ENCODE data around the gene NOP53. TPM values are rescaled to one million over a fixed set of nuclear protein-coding genes. Genes with fewer than 3 reads are reported as not detected.

Gene NOP53
- total and polyA plus RNA-seq, 9 of the 15 experiments (the other 6 are each of a cell fraction or from before 2014, with no cell fraction given): 6.5 to 274 (median 145) TPM

GRCh38 chr19:47707135-47707925 lies 38.0 kb upstream of the NOP53 start (continued):
- no peak for TF ChIP-seq CHD4 (IDR thresholded peaks at IDR 0.05; ENCODE audit: insufficient read depth, insufficient replicate concordance, low read depth, low read length, poor library complexity, severe bottlenecking)
- no peak for TF ChIP-seq ZNF232 (CRISPR knock-in tag; IDR thresholded peaks at IDR 0.05)
- no peak for TF ChIP-seq ZNF57 (CRISPR knock-in tag; IDR thresholded peaks at IDR 0.05)
- TF ChIP-seq ZNF175 (CRISPR knock-in tag; IDR thresholded peaks at IDR 0.05; ENCODE audit: low read depth): no peak
- TF ChIP-seq SIN3A (IDR thresholded peaks at IDR 0.05; ENCODE audit: borderline replicate concordance in 2 of 2, control insufficient read depth in 1 of 2, low read depth in 2 of 2, low read length in 2 of 2): no peak
- no peak for TF ChIP-seq STAT5A (IDR thresholded peaks at IDR 0.05; ENCODE audit: borderline replicate concordance, low read length)
- TF ChIP-seq FOXO4 (CRISPR knock-in tag; IDR thresholded peaks at IDR 0.05): no peak
- no peak for TF ChIP-seq TCF7L2 (IDR thresholded peaks at IDR 0.05; ENCODE audit: low read depth, low read length)
- TF ChIP-seq ZNF766 (CRISPR knock-in tag; conservative IDR thresholded peaks at IDR 0.05): no peak
- TF ChIP-seq ZNF311 (CRISPR knock-in tag; IDR thresholded peaks at IDR 0.05): no peak
- peak; percentile 45; the same call in 1 of the 2 replicates for TF ChIP-seq DEAF1 (CRISPR knock-in tag; IDR thresholded peaks at IDR 0.05)
- no peak for TF ChIP-seq ZNF780A (CRISPR knock-in tag; IDR thresholded peaks at IDR 0.05)
- no peak for TF ChIP-seq SRF (CRISPR knock-in tag; IDR thresholded peaks at IDR 0.05)
- TF ChIP-seq CTBP1 (IDR thresholded peaks at IDR 0.05; ENCODE audit: borderline replicate concordance): peak; percentile 46; the same call in 1 of the 2 replicates
- no peak for TF ChIP-seq FOS (IDR thresholded peaks at IDR 0.05; ENCODE audit: extremely low read depth, insufficient read length)
- no peak for TF ChIP-seq RFX7 (CRISPR knock-in tag; IDR thresholded peaks at IDR 0.05)
